ENCODE results near the gene RHOB. TPM values are rescaled to one million over a fixed set of nuclear protein-coding genes. Genes with fewer than 3 reads are reported as not detected.

The RHOB gene
- total RNA-seq, 1 donor: 161 TPM

DNA sequence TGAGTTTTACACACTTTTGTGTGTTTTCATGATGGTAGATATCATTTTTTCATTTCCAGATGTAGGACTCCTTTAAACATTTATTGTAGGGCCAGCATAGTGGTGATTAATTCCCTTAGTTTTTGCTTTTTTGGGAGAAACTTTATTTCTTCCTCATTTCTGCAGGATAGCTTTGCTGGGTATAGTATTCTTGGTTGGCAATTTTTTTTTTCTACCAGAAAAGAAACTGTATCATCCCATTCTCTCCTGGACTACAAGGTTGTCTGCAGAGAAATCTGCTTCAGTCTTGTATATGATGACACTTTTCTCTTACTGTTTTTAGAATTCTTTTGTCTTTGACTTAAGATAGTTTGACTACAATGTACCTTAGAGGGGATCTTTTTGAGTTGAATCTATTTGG is 37.8 kb upstream of the RHOB start:
- no peaks in the 10 kb centered on the region for H3K36me3 ChIP-seq (ENCODE audit: insufficient read depth, low read length)
- H3K27ac ChIP-seq (ENCODE audit: low read depth, low read length): no peak overlapping the region
- TF ChIP-seq, protein P1, sequence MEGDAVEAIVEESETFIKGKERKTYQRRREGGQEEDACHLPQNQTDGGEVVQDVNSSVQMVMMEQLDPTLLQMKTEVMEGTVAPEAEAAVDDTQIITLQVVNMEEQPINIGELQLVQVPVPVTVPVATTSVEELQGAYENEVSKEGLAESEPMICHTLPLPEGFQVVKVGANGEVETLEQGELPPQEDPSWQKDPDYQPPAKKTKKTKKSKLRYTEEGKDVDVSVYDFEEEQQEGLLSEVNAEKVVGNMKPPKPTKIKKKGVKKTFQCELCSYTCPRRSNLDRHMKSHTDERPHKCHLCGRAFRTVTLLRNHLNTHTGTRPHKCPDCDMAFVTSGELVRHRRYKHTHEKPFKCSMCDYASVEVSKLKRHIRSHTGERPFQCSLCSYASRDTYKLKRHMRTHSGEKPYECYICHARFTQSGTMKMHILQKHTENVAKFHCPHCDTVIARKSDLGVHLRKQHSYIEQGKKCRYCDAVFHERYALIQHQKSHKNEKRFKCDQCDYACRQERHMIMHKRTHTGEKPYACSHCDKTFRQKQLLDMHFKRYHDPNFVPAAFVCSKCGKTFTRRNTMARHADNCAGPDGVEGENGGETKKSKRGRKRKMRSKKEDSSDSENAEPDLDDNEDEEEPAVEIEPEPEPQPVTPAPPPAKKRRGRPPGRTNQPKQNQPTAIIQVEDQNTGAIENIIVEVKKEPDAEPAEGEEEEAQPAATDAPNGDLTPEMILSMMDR (IDR thresholded peaks at IDR 0.05; ENCODE audit: extremely low read depth, low read depth, low read length): no peak
- no peak overlapping the region for H2AFZ ChIP-seq (ENCODE audit: low read length)
- no peak for DNase-seq (ENCODE audit: insufficient read length, low spot score, missing footprints)
- H3K4me2 ChIP-seq (ENCODE audit: insufficient read depth, low read length): no peak overlapping the region
- no peaks in the 10 kb centered on the region for H3K79me2 ChIP-seq (ENCODE audit: insufficient read depth, low read length)
- no peaks in the 10 kb centered on the region for H4K20me1 ChIP-seq (ENCODE audit: insufficient read depth, low read length)
- peaks cover 17% of the 10 kb centered on the region for H3K27me3 ChIP-seq (ENCODE audit: insufficient read depth, low read length)
- no peaks in the 10 kb centered on the region for H3K9me3 ChIP-seq (ENCODE audit: low read depth, low read length)
- H3K4me3 ChIP-seq (ENCODE audit: insufficient read depth, low read length): no peak overlapping the region
- no peaks in the 10 kb centered on the region for H3K4me1 ChIP-seq (ENCODE audit: insufficient read depth, low read length)

DNA sequence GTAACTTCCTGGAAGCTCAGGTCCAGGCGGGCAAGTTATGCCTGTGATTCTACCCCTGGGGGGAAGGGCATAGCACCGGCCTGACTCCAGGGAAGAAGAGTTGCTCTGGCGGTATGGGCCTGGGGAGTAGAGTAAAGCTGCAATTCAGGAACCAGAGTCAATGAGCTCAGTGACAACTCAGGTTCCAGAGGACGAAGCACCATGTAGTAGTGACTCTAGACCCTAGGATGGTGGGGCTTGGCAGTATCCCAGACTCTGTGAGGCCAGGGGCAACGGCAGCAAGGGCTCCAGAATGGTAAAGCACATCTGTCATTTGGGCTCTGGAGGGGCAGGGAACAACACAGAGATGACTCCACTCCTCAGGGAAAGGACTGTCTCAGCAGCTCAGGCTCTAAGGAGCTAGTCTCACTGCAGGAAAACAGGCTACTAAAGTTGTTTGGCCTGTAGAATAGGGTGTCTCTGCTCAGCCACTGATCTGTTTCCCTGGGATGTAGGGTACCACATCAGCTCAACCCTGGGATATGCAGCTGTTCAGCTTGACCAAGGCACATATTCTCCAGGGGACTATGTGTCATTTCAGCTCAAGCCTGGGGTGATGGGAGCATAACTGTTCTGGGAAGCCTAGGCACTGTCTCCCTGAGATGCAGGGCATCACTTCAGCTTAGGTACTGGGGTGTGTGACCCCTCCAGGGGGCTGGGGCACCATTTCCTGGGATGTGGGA is 36.2 kb upstream of the RHOB start:
- Histone ChIP-seq H3K4me1 (ENCODE audit: insufficient read depth, low read length) (peaks cover 3% of the 10 kb centered on the region), H3K27me3 (ENCODE audit: insufficient read depth, low read length) (peaks cover 7% of the 10 kb centered on the region), H3K79me2 (ENCODE audit: insufficient read depth, low read length) (no peaks in the 10 kb centered on the region), H3K4me3 (ENCODE audit: insufficient read depth, low read length) (no peak overlapping the region), H3K9me3 (ENCODE audit: low read depth, low read length) (no peaks in the 10 kb centered on the region), H3K27ac (ENCODE audit: low read depth, low read length) (no peak overlapping the region), H2AFZ (ENCODE audit: low read length) (no peak overlapping the region), H4K20me1 (ENCODE audit: insufficient read depth, low read length) (no peaks in the 10 kb centered on the region), H3K4me2 (ENCODE audit: insufficient read depth, low read length) (no peak overlapping the region), H3K36me3 (ENCODE audit: insufficient read depth, low read length) (no peaks in the 10 kb centered on the region)
- TF ChIP-seq, protein P1 (IDR thresholded peaks at IDR 0.05; ENCODE audit: extremely low read depth, low read depth, low read length): no peak
- no peak for DNase-seq (ENCODE audit: insufficient read length, low spot score, missing footprints)

DNA sequence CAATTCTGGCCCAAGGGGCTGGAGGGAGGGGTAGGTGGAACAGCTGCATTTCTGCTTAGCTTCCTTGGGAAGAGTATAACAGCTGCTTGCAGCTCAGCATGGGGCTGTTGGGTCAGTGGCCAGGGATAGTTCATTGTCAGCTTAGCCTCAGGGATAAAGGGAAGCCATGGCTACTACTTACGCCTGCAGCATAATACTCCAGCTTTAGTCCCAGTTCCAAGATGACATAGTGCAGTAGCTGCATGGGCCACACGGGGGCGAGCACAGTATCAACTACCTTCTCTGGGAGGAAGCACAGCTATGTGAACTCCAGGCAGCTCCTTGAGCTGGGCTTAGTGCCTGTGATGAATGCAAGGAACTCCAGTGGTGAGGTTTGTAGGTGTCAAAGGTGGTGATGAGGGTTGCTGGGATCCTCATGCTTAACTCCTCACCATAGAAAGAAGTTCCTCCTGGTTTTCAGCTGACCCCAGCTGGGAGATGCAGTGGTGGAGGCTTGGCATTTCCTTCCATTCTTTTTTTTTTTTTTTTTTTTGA is 35.4 kb upstream of the RHOB start:
- Histone ChIP-seq H3K36me3 (ENCODE audit: insufficient read depth, low read length) (no peaks in the 10 kb centered on the region), H3K4me2 (ENCODE audit: insufficient read depth, low read length) (no peak overlapping the region), H3K79me2 (ENCODE audit: insufficient read depth, low read length) (no peaks in the 10 kb centered on the region), H3K27me3 (ENCODE audit: insufficient read depth, low read length) (peaks cover 4% of the 10 kb centered on the region), H3K27ac (ENCODE audit: low read depth, low read length) (no peak overlapping the region), H2AFZ (ENCODE audit: low read length) (no peak overlapping the region), H4K20me1 (ENCODE audit: insufficient read depth, low read length) (no peaks in the 10 kb centered on the region), H3K4me1 (ENCODE audit: insufficient read depth, low read length) (peaks cover 4% of the 10 kb centered on the region), H3K9me3 (ENCODE audit: low read depth, low read length) (no peaks in the 10 kb centered on the region), H3K4me3 (ENCODE audit: insufficient read depth, low read length) (no peak overlapping the region)
- TF ChIP-seq, protein P1 (IDR thresholded peaks at IDR 0.05; ENCODE audit: extremely low read depth, low read depth, low read length): peak; percentile 89
- DNase-seq (ENCODE audit: insufficient read length, low spot score, missing footprints): peak; percentile 90

DNA sequence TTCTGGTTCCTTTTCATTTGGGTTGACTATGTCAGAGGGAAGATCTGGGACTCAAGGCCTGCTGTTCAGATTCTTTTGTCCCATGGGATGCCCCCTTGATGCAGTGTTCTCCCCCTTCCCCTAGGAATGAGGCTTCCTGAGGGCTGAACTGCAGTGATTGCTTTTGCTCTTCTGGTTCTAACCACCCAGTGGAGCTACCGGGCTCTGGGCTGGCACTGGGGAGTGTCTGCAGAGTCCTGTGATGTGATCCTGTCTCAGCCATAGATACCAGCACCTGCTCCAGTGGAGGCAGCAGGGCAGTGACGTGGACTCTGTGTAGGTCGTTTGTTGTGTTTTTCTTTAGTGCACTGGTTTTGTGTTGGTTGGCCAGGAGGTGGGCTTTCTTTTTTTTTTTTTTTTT is 32.1 kb upstream of the RHOB start:
- H3K27me3 ChIP-seq (ENCODE audit: insufficient read depth, low read length): peaks cover 4% of the 10 kb centered on the region

More for the DNA sequence above, 32.1 kb upstream of the RHOB start:
- Histone ChIP-seq H3K27ac (ENCODE audit: low read depth, low read length) (no peak overlapping the region), H3K9me3 (ENCODE audit: low read depth, low read length) (no peaks in the 10 kb centered on the region), H4K20me1 (ENCODE audit: insufficient read depth, low read length) (no peaks in the 10 kb centered on the region), H3K4me2 (ENCODE audit: insufficient read depth, low read length) (no peak overlapping the region), H2AFZ (ENCODE audit: low read length) (no peak overlapping the region), H3K79me2 (ENCODE audit: insufficient read depth, low read length) (no peaks in the 10 kb centered on the region), H3K4me1 (ENCODE audit: insufficient read depth, low read length) (peaks cover 4% of the 10 kb centered on the region), H3K36me3 (ENCODE audit: insufficient read depth, low read length) (no peaks in the 10 kb centered on the region), H3K4me3 (ENCODE audit: insufficient read depth, low read length) (no peak overlapping the region)
- DNase-seq (ENCODE audit: insufficient read length, low spot score, missing footprints): no peak
- TF ChIP-seq, protein P1 (IDR thresholded peaks at IDR 0.05; ENCODE audit: extremely low read depth, low read depth, low read length): no peak
